Panc1 (cell line): ENCODE measurements around the gene RPS15. TPM values are rescaled to one million over a fixed set of nuclear protein-coding genes. Genes with fewer than 3 reads are reported as not detected.
A peak's percentile ranks its signal among the peaks of the same experiment; 100 is the strongest.

Source experiments
- ATAC-seq: fragments of 200-7000 bp; cut with Tn5 transposase; 2 replicates; pipeline ENCODE4 v1.9.1; 2020; ENCODE audit warnings: mild to moderate bottlenecking, moderate library complexity
- BruUV-seq: library from RNA; stranded (reverse); fragments of 400-500 nt; replicated peaks from 2 replicates; lab custom pipeline; 2021; lab: Mats Ljungman, UMichigan
- CTCF ChIA-PET: fragments of 300-600 bp; sonication (Branson Sonifier 250); formaldehyde crosslinking; loops from one replicate; lab custom pipeline; 2022; ENCODE audit warnings: antibody characterized with exemption; lab: Charles Lee
- POLR2A ChIA-PET: fragments of 300-600 bp; sonication (Branson Sonifier 250); formaldehyde crosslinking; loops from one replicate; lab custom pipeline; 2022; ENCODE audit warnings: antibody characterized with exemption; lab: Charles Lee
- DNase-seq: peaks from one replicate; pipeline ENCODE4 v3.0.0-alpha.2; 2010; ENCODE audit warnings: low read depth, low spot score
- H3K27ac ChIP-seq: 2 replicates; pipeline ENCODE4 v1.5.1; 2011; ENCODE audit warnings: mild to moderate bottlenecking, low read length, inconsistent platforms
- H3K27me3 ChIP-seq: fragments of 200-500 bp; sonication (Bioruptor generic); 2 replicates; pipeline ENCODE4 v1.6.0; 2014; ENCODE audit warnings: low read length, inconsistent platforms; ENCODE audit not compliant: control insufficient read depth, insufficient read depth
- H3K36me3 ChIP-seq: fragments of 200-500 bp; sonication (Bioruptor generic); 2 replicates; pipeline ENCODE4 v1.5.1; 2014; ENCODE audit warnings: inconsistent platforms, mild to moderate bottlenecking, low read length, moderate library complexity; ENCODE audit not compliant: control insufficient read depth, insufficient read depth
- H3K4me1 ChIP-seq: 2 replicates; pipeline ENCODE4 v1.5.1; 2011; ENCODE audit warnings: inconsistent platforms, mild to moderate bottlenecking, low read length, moderate library complexity; ENCODE audit not compliant: control insufficient read depth, insufficient read depth
- H3K4me3 ChIP-seq, 2 experiments: 2 replicates each; pipeline ENCODE4 v1.5.1; 2011 to 2012; ENCODE audit warnings: low read depth in 2 of 2, low read length in 2 of 2, mild to moderate bottlenecking in 2 of 2, inconsistent platforms in 1 of 2, moderate library complexity in 1 of 2
- H3K9me3 ChIP-seq: fragments of 200-500 bp; sonication (Bioruptor generic); 2 replicates; pipeline ENCODE4 v1.5.1; 2014; ENCODE audit warnings: low read depth, mild to moderate bottlenecking, inconsistent platforms, low read length, moderate library complexity; ENCODE audit not compliant: control insufficient read depth, insufficient read depth
- POLR2AphosphoS5 ChIP-seq: IDR thresholded peaks from 2 replicates; pipeline ENCODE4 v1.6.1; 2012; ENCODE audit warnings: mild to moderate bottlenecking, low read depth, low read length, moderate library complexity
- SIN3A ChIP-seq: IDR thresholded peaks from 2 replicates; pipeline ENCODE4 v1.6.1; 2012; ENCODE audit warnings: low read depth, mild to moderate bottlenecking, low read length, moderate library complexity, borderline replicate concordance; ENCODE audit not compliant: insufficient read depth
- TCF7L2 ChIP-seq: IDR thresholded peaks from 2 replicates; pipeline ENCODE4 v1.6.1; 2011; ENCODE audit warnings: mild to moderate bottlenecking, low read depth, low read length, inconsistent platforms
- in situ Hi-C: cut with HindIII; loops from 2 replicates; pipeline ENCODE4 v1.10.0; 2016; ENCODE audit warnings: low sequenced_read_pairs, low pct_unique_long_range_greater_than_20kb
- intact Hi-C: fragments of 100-400 bp; cut with micrococcal nuclease; formaldehyde crosslinking; loops from one replicate; pipeline ENCODE4 v1.10.0; 2022; ENCODE audit not compliant: unreplicated experiment
- total RNA-seq: library from RNA; stranded (reverse); gene quantifications from one replicate; pipeline ENCODE4 v1.2.1, GENCODE V29; 2021; ENCODE audit not compliant: unreplicated experiment
- TF ChIP-seq, protein P1 (sequence below): fragments of 450-650 bp; IDR thresholded peaks from 2 replicates; pipeline ENCODE4 v1.5.1; 2017; ENCODE audit warnings: mild to moderate bottlenecking
- TF ChIP-seq, protein P2 (sequence below), 2 experiments: IDR thresholded peaks; 2 replicates each; pipeline ENCODE4 v1.6.1; 2011 to 2012; ENCODE audit warnings: low read depth in 2 of 2, control low read depth in 1 of 2, low read length in 1 of 2, mild to moderate bottlenecking in 1 of 2, moderate library complexity in 1 of 2; ENCODE audit not compliant: insufficient read depth in 1 of 2

Gene RPS15
- total RNA-seq, 1 experiment from 2014 or later, result 1,067 TPM

DNA sequence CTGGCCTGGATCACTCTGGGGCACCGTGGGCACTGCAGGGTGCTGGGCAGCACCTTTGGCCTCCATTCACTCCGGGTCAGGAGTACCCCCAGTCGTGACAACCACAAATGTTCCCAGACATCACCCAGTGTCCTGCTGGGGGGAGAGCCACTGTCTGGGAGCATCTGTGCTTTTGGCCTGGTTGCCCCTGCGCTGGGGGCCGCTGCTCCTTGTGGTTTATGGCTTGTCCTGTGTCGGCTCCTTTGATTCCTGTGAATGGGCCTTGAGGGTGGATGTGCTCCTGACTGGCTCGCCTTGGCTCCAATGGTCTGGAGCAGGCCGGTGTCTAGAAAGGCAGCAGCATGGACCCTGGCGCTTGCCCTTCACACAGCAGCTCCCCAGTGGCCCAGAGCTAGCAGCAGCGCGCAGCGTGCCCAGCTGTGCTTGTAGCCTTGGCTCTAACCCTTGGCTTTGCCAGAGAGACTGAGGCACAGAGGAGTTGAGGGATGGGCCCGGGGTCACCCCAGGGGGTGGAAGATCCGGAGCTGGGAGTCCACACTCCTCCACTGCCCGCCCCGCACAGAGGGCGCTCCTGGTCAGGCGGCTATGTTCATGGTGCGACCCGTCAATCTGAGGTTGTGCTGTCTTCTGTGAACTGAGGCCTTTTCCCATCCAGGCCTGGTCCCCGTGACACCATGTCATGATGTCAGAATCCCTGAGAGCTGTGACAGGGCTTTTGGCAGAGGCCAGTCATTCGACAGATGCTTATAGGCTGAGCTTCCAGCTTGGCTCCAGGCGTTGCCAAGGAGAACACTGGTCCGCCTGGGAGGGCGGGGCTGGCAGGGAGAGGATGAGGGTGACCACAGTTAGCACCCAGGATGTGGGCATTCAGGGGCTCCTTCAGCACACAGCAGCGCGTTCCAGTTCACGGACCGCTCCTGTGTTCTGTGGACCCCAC, 26.7 kb upstream of the RPS15 start:
- BruUV-seq, result no TSS peak
- Histone ChIP-seq H3K27me3 (no peaks in the 10 kb centered on the region), H3K4me1 (peaks cover 46% of the 10 kb centered on the region), H3K9me3 (no peaks in the 10 kb centered on the region), H3K27ac (no peak overlapping the region; the same call in 1 of the 2 replicates), H3K4me3 (no peak overlapping the region), H3K36me3 (no peaks in the 10 kb centered on the region; the same call in 1 of the 2 replicates)
- ChIA-PET POLR2A (no interaction called here), CTCF (interaction anchor here (0.5 kb wide), 1 partner anchor 135 kb away, joined by 6 read pairs; no protein-coding TSS in a partner anchor)
- TF ChIP-seq TCF7L2 (peak; percentile 69; the same call in 1 of the 2 replicates), POLR2AphosphoS5 (no peak)
- ATAC-seq (no peak), DNase-seq (no peak)
- in situ Hi-C loops, result no loop called here
- intact Hi-C loops, result no loop called here

DNA sequence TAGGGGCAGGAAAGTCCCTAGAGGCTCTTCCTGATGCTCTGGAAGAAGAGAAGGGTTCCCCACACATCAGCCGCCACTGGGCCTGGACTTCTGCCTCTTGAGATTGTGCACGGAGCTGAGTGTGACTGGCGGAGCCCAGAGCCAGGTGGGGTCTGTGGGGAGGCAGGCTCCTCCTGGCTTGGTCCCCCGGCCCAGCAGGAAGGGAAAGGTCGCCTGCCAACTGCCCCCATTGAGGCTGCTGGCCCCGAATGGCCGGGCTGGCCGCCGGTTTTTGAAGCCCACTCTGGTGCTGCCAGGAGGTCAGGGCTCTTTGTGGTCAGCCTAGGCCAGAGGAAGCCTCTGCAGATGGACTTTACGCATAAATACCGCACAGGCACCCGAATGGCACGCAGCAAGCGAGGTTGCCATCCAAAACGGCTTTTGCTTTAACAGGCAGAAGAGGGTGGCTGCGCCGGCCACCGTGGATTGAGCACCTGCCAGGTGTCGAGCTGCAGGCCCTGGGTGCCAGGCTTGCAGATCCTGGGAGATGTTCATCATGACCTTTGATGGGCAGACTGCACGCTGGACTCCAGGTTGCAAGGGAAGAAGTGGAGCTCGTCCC, 25.8 kb upstream of the RPS15 start:
- intact Hi-C loops, result no loop called here
- H3K9me3 ChIP-seq, result no peaks in the 10 kb centered on the region
- TF ChIP-seq, protein P1, sequence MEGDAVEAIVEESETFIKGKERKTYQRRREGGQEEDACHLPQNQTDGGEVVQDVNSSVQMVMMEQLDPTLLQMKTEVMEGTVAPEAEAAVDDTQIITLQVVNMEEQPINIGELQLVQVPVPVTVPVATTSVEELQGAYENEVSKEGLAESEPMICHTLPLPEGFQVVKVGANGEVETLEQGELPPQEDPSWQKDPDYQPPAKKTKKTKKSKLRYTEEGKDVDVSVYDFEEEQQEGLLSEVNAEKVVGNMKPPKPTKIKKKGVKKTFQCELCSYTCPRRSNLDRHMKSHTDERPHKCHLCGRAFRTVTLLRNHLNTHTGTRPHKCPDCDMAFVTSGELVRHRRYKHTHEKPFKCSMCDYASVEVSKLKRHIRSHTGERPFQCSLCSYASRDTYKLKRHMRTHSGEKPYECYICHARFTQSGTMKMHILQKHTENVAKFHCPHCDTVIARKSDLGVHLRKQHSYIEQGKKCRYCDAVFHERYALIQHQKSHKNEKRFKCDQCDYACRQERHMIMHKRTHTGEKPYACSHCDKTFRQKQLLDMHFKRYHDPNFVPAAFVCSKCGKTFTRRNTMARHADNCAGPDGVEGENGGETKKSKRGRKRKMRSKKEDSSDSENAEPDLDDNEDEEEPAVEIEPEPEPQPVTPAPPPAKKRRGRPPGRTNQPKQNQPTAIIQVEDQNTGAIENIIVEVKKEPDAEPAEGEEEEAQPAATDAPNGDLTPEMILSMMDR, result no peak
- TF ChIP-seq, protein P2, sequence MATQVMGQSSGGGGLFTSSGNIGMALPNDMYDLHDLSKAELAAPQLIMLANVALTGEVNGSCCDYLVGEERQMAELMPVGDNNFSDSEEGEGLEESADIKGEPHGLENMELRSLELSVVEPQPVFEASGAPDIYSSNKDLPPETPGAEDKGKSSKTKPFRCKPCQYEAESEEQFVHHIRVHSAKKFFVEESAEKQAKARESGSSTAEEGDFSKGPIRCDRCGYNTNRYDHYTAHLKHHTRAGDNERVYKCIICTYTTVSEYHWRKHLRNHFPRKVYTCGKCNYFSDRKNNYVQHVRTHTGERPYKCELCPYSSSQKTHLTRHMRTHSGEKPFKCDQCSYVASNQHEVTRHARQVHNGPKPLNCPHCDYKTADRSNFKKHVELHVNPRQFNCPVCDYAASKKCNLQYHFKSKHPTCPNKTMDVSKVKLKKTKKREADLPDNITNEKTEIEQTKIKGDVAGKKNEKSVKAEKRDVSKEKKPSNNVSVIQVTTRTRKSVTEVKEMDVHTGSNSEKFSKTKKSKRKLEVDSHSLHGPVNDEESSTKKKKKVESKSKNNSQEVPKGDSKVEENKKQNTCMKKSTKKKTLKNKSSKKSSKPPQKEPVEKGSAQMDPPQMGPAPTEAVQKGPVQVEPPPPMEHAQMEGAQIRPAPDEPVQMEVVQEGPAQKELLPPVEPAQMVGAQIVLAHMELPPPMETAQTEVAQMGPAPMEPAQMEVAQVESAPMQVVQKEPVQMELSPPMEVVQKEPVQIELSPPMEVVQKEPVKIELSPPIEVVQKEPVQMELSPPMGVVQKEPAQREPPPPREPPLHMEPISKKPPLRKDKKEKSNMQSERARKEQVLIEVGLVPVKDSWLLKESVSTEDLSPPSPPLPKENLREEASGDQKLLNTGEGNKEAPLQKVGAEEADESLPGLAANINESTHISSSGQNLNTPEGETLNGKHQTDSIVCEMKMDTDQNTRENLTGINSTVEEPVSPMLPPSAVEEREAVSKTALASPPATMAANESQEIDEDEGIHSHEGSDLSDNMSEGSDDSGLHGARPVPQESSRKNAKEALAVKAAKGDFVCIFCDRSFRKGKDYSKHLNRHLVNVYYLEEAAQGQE (IDR thresholded peaks at IDR 0.05; ENCODE audit: insufficient read depth in 1 of 2, low read depth in 2 of 2, low read length in 1 of 2), result no peak
- TF ChIP-seq SIN3A (no peak), POLR2AphosphoS5 (no peak), TCF7L2 (no peak)
- H3K36me3 ChIP-seq, result no peaks in the 10 kb centered on the region; the same call in 1 of the 2 replicates
- no peak overlapping the region for H3K27ac ChIP-seq
- no peaks in the 10 kb centered on the region for H3K27me3 ChIP-seq
- in situ Hi-C loops, result no loop called here
- DNase-seq (no peak), ATAC-seq (no peak)
- no TSS peak for BruUV-seq
- peaks cover 49% of the 10 kb centered on the region for H3K4me1 ChIP-seq
- ChIA-PET CTCF (interaction anchor here (0.5 kb wide), 1 partner anchor 134 kb away, joined by 6 read pairs; no protein-coding TSS in a partner anchor), POLR2A (no interaction called here)
- H3K4me3 ChIP-seq, result no peak overlapping the region
